Measurements from ENCODE around the gene RNF224.

RNF224 gene

DNA sequence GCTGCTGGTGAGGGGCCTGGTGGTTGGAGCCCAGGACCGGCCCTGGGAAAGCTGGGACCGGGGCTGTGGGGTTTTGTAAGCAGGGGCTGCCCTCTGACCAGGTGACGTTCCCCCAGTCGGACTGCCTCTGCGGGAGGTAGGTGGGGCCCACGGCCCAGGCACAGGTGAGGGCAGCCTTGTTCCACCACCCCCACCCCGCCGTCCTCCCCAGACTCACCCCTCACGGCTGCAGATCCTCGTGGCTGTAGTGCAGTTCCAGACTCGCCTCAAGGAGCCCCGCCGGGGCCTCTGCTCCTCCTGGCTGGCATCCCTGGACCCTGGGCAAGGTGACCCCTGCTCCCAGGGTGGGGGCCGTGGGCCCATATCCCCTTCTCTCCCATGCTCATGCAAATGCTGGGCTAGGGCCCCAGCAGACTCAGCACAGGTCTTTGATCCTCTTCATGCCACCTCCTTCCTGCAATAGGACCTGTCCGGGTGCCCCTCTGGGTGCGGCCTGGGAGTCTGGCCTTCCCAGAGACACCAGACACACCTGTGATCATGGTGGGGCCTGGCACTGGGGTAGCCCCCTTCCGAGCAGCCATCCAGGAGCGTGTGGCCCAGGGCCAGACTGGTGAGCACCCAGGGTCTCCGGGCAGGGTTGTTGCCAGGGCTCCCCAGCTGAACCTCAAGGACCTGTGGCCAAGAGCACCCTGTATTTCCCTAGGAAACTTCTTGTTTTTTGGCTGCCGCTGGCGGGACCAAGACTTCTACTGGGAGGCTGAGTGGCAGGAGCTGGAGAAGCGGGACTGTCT lies 11.9 kb upstream of the RNF224 start:
- no peak for DNase-seq

DNA sequence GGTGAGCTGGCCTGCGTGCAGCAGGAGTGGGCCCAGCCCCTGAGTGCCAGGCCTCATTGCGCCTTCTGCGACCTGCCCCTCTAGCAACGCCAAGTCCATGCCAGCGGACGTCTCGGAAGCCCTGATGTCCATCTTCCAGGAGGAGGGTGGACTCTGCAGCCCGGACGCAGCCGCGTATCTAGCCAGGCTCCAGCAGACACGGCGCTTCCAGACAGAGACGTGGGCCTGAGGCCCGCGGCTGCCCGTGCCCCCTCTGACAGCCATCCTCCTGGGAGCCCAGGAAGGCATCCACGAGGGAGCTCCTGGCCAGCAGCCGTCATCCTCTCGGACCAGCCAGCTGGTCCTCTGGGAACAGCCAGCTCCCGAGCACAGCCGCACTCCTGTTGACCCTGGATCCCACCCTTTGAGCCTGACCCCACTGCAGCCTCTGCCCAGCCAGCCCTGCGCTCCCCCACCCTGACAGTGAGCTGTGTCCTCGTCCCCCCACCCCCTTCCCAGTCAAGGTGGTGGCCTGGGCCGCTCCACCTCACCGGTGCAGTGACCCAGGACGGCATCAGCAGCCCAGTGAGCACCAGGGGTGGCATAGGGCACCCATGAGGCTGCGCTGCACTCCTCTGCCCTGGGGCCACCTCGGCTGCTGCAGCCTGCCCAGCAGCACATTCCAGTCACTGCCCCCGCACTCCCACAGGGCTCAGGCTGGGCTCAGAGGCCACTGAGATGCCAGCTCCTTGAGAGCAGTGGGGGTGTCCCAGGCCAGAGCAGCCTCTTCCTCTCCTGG lies 10.9 kb upstream of the RNF224 start:
- DNase-seq, result no peak

DNA sequence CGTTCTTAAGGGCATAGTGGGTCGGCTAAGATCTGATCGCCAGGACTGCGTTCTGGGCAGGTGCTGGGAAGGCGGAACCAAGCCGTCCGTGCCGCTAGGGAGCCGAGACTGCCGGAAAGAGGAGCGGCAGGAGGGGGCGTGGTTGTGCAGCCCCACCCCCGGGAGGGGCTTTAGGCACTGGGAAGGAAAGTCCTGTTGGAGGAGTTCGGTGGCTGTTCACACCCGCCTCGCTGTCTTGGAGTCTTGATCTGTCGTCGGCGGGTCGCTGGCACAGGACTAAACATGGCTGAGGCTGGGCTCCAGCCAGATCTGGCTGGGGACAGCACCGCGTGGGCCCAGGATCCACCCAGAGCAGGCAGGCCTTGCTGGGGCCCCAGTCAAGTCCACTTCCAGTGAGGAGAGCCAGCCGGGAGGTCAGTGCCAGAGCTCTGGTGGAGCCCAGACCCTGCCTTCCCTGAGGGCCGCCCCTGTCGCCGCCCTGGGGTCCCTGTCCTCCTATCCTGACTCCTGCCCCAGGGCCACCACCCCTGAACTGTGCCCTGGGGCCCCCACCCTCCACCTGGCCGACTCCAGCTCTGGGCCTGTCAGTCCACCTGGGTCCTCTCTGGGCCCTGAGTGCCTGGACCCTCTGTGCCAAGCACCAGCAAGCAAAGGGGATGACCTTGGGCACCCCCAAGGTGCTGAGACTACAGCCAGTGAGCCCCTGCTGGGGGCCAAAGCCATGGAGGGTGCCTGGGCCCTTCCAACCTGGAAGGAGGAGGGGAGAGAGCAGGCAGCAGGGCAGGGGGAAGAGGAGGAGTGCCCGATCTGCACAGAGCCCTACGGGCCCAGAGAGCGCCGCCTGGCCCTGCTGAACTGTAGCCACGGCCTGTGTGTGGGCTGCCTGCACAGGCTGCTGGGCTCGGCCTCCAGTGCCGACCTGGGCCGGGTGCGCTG lies 9.8 kb upstream of the RNF224 start:
- DNase-seq, result no peak

DNA sequence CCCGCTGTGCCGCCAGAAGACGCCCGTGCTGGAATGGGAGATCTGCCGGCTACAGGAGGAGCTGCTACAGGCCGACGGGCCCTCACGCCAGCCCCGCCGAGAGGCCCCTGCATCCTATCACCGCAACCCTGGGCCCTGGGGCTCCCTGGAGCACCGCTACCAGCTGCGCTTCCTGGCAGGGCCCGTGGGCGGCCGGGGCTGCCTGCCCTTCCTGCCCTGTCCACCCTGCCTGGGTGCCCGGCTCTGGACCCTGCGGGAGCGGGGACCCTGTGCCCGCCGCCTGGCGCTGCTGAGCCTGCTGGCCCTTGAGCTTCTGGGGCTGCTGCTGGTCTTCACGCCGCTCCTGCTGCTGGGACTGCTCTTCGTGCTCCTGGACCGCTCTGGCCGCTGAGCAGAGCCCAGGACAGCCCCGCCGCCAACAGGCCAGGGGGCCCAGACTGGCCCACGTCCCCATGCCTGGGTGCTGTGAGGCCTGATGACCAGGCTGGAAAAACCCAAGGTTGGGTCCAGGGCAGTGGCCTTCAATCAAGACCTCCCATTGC lies 9.0 kb upstream of the RNF224 start:
- DNase-seq, result no peak

DNA sequence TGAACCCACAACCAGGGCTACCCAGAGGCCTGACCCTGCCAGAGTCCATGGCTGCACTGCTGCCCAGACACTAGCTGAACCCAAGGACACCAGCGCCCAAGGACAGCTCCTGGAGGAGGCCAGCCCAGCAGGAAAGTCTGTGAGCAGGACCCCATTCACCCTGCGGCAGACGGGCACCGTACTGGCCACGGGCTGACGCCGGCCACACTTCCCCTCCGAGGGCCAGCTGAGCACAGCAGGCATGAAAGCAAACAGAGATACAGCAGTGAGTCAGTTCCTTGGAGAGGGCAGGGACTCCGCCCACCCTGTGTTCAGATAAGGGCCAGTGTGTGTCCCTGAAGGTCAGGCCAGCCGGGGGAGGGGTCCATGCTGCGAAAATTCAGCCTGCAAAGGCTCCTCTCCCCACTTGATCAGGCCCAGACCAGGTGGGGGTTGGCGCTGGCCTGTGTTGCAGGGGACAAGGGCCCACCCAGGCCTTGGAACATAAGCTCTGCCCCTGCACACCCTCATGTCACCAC lies 8.5 kb upstream of the RNF224 start:
- DNase-seq, result no peak

DNA sequence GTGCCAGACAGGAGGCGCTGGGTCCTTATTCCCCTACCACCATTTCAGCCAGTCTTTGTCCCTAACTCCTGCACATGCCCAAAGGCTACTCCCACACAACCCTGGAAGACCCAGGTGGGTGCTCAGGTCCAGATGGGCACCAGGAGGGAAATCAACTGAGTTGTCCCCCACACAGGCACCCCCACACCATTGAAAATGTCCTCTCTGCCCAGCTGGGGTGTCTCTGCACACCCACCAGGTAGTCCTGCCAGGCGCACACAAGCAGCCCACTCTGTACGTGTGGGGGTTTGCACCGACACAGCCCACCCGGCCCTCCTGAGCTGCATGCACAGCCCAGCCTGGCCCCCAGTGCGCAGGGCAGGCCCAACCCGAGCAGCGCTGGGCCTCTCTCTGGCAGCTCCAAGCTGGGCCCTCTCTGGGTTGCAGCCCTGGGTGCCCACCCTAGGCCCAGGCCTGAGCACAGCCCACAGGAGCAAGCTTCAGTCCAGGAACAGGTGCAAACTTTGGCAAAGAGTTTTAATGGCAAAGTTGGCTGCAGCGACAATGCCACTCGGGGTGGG lies 7.5 kb upstream of the RNF224 start:
- no peak for DNase-seq

DNA sequence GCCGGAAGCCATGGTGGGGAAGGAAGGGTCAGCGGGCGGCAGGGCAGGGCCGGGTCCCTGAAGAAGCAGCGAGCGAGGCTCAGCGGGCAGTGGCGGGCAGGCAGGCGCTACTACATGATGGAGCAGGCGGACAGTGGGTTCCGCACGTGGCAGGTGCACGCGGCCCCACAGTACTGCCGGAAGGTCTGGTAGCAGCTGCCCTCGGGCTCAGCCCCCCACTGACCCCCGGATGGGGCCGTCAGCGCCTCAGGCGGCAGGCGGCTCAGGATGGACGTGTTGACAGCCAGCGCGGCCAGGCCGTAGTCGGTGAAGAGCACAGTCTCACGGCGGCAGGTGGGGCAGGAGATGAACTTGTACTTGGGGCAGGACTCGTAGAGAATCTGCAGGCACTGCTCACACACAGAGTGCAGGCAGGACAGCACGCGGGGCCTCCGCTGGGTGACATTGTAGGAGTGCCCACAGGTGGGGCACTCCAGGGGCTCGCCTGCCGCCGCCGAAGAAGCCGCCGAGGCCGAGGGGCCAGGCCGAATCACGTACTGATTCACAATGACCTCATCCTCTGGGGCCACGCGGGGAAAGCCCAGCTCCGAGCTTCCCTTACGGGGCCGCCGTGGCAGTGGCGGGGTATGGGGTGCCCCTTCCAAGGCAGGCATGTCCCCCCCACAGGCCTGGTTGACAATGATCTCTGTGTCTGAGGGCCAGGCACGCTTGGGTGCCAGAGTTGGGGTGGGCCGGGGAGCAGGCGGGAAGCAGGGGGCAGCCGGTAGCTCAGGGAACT lies 6.8 kb upstream of the RNF224 start:
- no peak for DNase-seq

DNA sequence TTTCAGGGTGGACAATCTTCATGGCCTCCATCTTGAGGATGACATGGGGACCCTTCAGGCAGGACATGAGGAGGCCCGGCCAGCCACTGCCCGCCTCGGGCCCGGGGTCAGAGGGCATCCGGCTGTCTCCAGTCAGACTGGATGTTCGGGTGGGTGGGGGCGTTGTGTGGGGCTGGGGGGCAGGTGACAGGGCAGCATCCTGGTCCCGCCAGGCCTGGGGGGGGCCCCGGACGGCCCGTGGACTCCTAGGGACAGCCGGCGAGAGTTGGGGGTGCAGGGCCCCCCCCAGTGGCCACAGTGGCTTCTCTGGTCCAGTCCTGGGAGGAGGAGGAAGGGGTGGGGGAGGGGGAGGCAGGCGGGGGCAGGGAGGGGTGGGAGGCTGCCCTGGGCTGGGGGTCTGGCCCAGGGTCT lies 6.2 kb upstream of the RNF224 start:
- DNase-seq, result no peak

DNA sequence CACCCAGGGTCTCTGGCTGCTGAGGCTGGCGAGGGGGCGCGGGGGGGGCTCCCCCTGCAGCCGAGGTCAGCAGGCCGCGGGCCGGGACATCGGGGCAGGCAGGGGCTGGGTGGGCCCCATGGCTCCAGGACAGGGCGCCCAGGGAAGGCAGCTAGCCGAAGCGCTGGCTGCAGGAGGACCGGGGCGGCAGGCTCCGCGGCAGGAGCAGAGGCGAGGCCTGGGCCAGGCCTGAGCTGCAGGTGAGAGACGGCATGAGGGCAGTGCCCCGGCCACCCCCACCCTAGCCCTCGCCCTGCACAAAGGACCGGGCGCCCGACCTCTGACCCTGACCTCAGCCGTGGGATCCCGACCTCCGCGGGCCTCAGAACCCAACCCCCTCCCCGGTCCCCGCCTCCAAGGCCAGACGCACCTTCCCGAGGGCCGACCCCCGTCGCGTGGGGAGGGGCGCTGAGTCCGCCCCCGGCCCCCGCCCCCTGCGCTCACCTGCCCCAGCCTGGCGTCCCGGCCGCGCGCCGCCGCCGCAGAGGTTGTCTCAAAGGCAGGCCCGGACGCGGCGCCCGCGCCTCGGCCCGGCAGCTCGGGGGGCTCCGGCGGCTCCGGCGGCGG lies 5.7 kb upstream of the RNF224 start:
- DNase-seq, result peak; percentile 48

DNA sequence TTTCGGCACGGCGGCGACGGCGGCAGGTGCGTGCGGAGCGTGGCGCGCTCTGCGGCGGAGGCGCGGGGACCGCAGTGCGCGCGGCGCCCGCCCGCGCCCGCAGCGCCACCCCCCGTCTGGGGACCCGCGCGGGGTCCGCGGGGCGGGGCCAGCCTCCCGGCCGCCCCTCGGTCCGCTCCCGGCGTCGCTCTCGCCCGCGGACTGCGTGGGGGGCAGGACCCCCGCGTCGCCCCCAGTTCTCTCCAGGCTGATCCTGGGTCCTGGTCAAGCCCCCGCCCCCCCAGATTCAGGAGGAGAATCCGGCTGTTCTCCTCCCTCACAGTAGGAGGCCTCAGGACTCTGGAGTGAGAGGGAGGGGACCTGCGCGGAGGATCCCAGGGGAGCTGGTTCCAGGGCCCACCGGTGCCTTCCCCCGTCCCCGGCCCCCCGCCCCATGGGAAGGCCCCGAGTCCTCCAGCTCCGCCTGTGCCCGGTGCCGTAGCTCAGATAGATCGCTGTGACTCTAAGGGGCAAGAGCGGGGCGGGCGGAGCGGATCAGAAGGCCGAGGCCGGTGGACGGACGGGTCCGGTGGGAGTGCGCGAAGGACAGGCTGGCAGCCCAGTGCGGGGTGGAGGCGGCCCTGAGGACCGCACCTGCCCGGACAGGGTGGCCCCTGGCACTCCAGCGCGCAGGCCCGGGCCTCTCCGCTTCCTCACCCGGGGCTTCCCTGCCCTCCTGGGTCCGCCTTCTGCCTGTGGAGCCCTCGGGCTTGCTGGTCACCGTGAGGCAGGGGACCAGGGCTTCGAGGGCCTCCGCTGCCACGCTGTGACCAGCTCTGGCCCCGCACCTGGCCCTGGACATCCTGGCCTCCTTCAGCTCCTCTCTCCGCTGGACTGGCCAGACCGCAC lies 4.9 kb upstream of the RNF224 start, which contains the start of gene RNF208:
Gene RNF208, minus strand, starts transcription at position 51 of the 888 bp plus-strand sequence. CDS start 1,028 bp downstream, outside the sequence.
- peak; percentile 44 for DNase-seq

DNA sequence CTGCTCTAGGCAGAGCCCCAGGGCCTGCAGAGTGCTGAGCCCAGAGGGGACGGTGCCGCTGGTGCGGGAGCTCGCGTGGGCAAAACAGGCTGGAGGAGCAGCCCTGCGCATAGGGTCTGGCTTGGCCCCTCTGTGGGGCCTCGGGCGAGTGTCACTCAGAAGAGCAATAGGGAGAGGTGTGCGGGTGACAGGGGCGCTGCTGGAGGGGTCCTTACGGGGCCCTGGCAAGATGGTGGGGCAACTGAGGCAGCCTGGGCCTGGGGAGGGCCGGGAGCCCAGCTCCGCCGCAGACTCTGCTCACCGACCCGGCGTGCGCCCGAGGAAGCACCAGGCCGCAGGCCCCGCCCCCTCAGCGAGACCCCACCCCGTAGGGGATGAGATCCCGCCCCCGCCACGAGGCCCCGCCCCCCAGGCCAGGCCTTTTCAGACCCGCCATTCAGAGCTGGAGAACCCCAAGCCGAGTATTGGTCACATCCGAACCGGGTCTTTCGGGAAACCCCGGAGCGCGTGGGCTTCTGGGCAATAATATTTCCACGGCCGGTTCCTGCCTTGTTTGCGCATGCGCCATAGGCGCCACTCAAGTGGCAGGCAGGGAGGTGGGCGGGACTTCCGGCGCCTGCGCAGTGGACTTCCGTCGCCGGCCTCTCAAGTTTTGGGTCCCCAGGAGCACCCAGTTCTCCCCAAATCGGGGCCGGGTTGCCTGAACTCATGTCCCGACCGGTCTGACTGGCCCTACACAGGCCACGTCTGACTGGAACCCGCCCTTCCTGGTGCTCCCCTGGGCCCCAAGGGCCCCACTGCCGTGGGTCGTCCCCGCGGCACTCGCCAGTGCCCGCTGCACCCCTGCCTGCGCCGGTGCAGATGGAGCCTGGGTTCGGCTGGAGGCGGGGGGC lies 4.0 kb upstream of the RNF224 start:
- DNase-seq, result peak; percentile 99

DNA sequence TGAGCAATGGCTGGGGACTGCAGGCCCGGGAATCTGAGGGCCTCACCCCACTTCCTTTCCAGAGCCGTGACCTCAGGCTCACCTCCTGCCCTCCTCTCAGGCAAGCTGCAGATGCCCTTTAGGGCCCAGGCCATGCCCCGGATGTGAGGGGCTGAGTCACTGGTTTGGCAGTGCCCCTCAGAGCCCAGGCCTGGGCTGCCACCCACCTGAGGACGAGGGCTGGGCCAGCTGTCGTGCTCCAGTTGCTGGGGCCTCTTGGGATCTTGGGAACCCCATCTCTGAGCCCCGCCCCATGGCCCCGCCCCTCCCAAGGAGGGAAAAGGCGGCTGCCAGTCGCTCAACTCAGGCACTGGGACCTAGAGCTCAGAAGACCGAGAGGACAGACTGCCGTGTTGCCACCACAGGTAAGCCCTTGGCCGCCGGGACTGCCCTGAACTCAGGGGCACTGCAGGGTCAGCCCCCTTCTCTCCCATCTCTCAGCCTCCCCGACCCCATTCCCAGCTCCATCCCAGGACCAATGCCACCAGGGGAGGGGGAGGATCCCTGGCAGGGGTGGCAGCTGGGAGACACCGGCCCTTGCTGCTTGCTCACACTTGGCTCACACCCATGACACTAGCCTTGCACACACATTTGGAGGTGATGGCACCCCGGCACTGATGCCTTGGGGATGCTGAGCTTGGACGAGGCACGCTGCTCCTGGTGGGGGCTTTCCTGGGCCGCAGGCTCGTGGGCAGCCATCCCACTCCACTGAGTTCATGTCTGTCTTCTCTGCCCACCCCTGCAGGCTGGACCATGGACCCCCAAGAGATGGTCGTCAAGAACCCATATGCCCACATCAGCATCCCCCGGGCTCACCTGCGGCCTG lies 2.2 kb upstream of the RNF224 start, which contains the start of gene CYSRT1:
Gene CYSRT1, plus strand, starts transcription at position 345 of the 865 bp plus-strand sequence. Its CDS starts 448 bp downstream, at position 793.
- peak; percentile 36 for DNase-seq

DNA sequence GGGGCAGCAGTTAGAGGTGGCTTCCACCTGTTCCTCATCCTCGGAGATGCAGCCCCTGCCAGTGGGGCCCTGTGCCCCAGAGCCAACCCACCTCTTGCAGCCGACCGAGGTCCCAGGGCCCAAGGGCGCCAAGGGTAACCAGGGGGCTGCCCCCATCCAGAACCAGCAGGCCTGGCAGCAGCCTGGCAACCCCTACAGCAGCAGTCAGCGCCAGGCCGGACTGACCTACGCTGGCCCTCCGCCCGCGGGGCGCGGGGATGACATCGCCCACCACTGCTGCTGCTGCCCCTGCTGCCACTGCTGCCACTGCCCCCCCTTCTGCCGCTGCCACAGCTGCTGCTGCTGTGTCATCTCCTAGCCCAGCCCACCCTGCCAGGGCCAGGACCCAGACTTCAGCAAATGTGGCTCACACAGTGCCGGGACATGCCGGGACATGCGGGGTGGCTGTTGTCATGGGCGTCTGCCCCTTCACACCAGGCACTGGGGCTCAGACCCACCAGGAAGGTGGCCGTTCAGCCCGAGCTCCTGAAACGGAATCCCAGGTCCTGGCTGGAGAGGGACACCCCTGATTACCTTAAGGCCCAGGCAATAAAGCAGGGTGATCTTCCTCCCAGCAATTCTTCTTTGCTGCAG lies 1.5 kb upstream of the RNF224 start:
- no peak for DNase-seq

DNA sequence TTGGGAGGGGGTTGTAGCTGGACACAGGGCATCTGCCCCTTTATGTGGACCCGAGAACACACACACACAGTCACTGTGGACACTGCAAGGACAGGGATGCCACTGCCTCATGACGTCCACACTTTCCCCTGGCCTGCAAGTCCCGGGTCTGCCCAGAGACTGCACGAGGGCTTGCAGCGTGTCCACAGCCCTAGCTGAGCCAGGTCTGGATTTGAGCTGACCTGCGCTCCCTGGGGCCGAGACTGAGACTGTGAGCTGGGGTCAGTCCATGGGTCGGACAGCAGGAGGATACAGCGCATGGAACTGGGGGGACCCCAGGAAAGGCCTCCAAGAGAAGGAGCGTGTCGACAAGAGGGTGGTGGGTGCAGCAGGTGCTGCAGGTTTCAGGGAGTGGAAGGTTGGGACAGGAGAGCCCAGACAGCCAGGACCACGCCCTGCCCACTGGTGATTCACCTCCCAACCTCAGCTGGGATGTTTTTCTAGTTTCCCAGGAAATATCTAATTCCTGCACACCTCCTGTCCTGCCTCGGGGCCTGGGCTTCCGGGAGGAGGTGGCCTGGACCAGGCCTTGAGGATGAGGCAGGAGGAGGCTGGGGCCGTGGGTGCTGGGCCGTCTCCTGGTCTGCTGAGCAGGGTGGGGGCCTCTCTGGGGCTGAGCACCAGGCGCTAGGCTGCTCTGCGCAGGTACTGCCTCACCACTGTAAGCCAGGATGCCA lies 806 bp upstream of the RNF224 start:
- no peak for DNase-seq

DNA sequence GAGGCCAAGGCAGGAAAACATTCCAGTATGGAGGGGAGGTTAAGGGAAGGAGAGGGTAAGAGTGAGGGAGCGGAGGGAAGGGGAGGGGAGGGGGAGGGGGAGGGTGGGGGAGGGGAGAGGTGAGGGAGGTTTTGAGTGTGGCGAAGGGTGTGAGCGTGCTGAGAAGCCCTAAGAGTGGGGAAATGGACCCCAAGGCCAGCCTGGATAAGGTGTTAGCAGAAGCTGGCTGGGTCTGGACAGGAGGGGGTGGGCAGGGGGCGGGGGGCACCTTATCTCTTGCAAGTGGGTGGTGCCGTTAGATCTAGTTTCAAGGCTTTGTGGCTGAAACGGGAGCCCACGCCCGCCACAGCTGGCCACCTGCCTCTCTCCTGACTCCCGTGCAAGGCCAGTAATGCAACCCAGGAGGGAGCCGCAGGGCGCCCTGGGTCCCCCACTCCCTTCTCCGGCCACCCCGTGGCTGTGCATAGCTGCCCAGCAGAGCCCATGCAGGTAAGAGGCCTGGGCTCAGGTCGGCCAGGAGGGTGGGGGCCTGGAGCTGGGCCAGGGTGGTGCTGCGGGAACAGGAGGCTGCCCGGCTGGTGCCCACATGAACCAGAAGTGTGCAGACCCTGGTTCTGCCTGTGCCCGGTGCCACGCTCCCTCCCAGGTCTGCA lies 677 bp downstream of the RNF224 start:
- no peak for DNase-seq

DNA sequence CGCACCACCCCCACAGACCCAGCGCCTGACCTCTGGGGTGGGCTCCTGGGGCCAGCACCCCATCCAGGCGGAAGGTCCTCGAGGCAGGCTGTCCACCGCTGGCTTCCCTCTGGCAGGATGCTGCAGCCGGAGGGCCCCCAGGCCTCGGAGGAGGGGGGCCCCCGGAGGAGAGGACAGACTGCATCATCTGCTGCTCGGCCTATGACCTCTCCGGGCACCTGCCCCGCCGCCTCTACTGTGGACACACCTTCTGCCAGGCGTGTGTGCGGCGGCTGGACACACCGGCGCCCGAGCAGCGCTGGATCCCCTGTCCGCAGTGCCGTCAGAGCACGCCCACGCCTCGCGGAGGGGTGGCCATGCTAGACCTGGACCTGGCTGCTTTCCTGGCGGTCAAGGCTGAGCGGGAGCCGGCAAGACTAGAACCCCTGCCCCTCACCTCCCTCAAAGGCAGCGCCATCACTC lies 1.2 kb downstream of the RNF224 start:
- DNase-seq, result no peak
